ENCODE results near the gene ATP6V0E2. TPM values are rescaled to one million over a fixed set of nuclear protein-coding genes. Genes with fewer than 3 reads are reported as not detected.
"Not testable (repeated sequence)": the region's sequence is repeated elsewhere in the genome, so short reads cannot be mapped to it uniquely, and the experiment has no call there.

Gene ATP6V0E2
- total RNA-seq, 2 experiments from 2014 or later = 66.3 to 69.8 TPM

GRCh38 chr7:149885191-149886017 lies 11.6 kb downstream of the ATP6V0E2 start:
- ChIA-PET POLR2A (no interaction called here), CTCF (interaction anchor here (0.5 to 1.2 kb wide), 2 partner anchors 347 to 441 kb away, joined by 3 read pairs; no protein-coding TSS in a partner anchor)

GRCh38 chr7:149886018-149886415 lies 12.2 kb downstream of the ATP6V0E2 start:
- CTCF ChIA-PET = interaction anchor here (1.2 kb wide), 1 partner anchor 348 kb away, joined by 3 read pairs; no protein-coding TSS in a partner anchor
- POLR2A ChIA-PET = no interaction called here

GRCh38 chr7:149887311-149887710 lies 13.5 kb downstream of the ATP6V0E2 start:
- ChIA-PET POLR2A (no interaction called here), CTCF (no interaction called here)

GRCh38 chr7:149890715-149891114 lies 16.9 kb downstream of the ATP6V0E2 start:
- POLR2A ChIA-PET, CTCF ChIA-PET: not testable (repeated sequence)

DNA sequence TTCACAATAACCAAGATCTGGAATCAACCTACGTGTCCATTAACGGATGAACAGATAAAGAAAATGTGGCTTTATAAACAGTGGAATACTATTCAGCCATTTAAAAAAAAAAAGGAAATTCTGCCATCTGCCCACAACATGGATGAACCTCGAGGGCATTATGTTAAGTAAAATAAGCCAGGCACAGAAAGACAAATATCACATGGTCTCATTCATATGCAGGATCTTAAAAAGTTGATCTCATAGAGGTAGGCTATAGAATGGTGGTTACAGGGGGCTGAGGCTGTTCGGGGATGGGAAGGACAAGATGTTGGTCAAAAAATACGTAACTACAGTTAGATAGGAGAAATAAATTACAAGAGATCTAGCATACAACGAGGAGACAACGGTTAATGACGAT lies 21.2 kb downstream of the ATP6V0E2 start:
- CTCF ChIA-PET, POLR2A ChIA-PET: not testable (repeated sequence)

- POLR2A ChIA-PET = not testable (repeated sequence)
Measured at GRCh38 chr7:149907776-149908376, 34.1 kb downstream of the ATP6V0E2 start.

GRCh38 chr7:149910219-149910618 lies 36.5 kb downstream of the ATP6V0E2 start:
- POLR2A ChIA-PET, CTCF ChIA-PET: not testable (repeated sequence)

More at GRCh38 chr7:149907776-149908376, 34.1 kb downstream of the ATP6V0E2 start:
- CTCF ChIA-PET = not testable (repeated sequence)

DNA sequence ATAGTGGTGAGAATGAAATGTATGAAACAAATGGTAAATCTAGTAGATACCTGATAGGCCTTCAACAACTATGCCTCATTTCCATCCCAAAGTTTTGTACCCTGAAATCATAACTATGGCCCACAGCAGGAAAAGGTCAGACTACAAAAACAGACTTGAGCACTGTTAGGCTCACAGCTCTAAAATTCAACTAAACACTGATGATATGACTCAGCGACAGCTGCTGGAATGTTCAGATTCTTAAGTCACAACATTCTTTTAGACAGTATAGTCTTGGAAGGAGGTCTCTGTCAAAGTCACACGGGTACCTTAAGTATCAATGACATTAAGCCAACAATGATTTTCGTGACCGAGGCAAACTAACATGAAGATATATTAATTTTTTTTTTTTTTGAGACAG lies 38.4 kb downstream of the ATP6V0E2 start:
- CTCF ChIA-PET = not testable (repeated sequence)

DNA sequence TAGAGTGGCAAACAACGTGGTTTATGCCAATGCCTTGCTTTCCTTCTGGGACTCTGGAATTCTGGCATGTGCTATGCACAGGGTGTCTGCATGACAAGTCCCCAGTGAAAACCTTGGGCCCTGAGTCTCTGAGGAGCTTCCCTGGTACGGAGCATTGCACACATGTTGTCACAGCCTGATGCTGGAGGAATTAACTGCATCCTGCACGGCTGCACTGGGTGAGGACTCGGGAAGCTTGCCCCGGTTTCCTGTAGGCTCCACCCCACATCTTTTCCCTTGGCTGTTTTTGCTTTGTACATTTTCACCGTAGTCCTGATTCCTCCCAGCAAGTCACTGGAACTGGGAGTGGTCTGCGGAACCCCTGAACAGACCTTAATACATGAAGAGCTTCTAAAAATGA lies 52.6 kb downstream of the ATP6V0E2 start:
- CTCF ChIA-PET = not testable (repeated sequence)

More for the DNA sequence above, 38.4 kb downstream of the ATP6V0E2 start:
- POLR2A ChIA-PET = not testable (repeated sequence)

More for the DNA sequence above, 52.6 kb downstream of the ATP6V0E2 start:
- POLR2A ChIA-PET = not testable (repeated sequence)

Other genes starting within 250 kb of the ATP6V0E2 start
- not detected for gene ZNF467, start 100.4 kb upstream of the ATP6V0E2 start, total RNA-seq
- 10 to 100 TPM; 11.0 to 11.1 TPM for gene ZNF862, start 35.6 kb upstream of the ATP6V0E2 start, total RNA-seq

All from activated CD8-positive, alpha-beta memory T cell treated with anti-CD3 and anti-CD28 coated beads for 36 hours (primary cell).